PFSK-1 (cell line): Measurements from ENCODE around the gene C20orf141.

Experiments used
- POLR2AphosphoS5 ChIP-seq: IDR thresholded peaks from 2 replicates; pipeline ENCODE4 v1.6.1; 2012; ENCODE audit warnings: low read depth, mild to moderate bottlenecking, control low read depth, low read length, moderate library complexity
- TF ChIP-seq, protein P1 (sequence below), 2 experiments: IDR thresholded peaks; 2 replicates each; pipeline versions ENCODE4 v1.6.1 to v1.8.0; 2011 to 2012; ENCODE audit warnings: low read depth in 2 of 2, low read length in 2 of 2, control low read depth in 1 of 2, inconsistent platforms in 1 of 2, mild to moderate bottlenecking in 1 of 2, moderate library complexity in 1 of 2; ENCODE audit not compliant: insufficient read depth in 1 of 2

DNA sequence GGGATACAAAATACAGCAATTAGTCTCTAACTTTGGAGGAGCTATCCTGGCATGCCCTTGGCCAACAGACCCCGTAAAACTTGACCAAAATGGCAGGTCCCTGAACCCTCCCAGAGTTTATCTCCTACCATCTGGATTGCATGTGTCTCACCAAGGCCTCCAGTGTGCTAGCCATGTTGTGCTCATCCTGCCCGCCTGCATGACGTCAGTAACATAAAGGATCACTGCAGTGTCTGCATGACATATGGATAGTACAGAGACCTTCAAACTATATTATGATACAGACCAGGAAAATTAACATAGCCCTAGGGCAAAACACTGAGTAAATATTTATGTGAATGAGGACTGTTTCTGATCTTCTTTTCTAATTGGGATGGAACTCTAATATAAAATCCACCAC, 39.6 kb upstream of the C20orf141 start:
- no peak for TF ChIP-seq POLR2AphosphoS5
- TF ChIP-seq, protein P1, sequence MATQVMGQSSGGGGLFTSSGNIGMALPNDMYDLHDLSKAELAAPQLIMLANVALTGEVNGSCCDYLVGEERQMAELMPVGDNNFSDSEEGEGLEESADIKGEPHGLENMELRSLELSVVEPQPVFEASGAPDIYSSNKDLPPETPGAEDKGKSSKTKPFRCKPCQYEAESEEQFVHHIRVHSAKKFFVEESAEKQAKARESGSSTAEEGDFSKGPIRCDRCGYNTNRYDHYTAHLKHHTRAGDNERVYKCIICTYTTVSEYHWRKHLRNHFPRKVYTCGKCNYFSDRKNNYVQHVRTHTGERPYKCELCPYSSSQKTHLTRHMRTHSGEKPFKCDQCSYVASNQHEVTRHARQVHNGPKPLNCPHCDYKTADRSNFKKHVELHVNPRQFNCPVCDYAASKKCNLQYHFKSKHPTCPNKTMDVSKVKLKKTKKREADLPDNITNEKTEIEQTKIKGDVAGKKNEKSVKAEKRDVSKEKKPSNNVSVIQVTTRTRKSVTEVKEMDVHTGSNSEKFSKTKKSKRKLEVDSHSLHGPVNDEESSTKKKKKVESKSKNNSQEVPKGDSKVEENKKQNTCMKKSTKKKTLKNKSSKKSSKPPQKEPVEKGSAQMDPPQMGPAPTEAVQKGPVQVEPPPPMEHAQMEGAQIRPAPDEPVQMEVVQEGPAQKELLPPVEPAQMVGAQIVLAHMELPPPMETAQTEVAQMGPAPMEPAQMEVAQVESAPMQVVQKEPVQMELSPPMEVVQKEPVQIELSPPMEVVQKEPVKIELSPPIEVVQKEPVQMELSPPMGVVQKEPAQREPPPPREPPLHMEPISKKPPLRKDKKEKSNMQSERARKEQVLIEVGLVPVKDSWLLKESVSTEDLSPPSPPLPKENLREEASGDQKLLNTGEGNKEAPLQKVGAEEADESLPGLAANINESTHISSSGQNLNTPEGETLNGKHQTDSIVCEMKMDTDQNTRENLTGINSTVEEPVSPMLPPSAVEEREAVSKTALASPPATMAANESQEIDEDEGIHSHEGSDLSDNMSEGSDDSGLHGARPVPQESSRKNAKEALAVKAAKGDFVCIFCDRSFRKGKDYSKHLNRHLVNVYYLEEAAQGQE (IDR thresholded peaks at IDR 0.05; ENCODE audit: insufficient read depth in 1 of 2, low read depth in 2 of 2, low read length in 2 of 2), result no peak
